Kidney epithelial cell (primary cell): ENCODE measurements around the gene KDM7A. TPM values are rescaled to one million over a fixed set of nuclear protein-coding genes. Genes with fewer than 3 reads are reported as not detected.

ENCODE experiments used
- DNase-seq: peaks from one replicate; pipeline ENCODE4 v3.0.0-alpha.2; 2010; ENCODE audit warnings: low read depth
- H3K27me3 ChIP-seq: 2 replicates; pipeline ENCODE4 v1.6.0; 2011; ENCODE audit warnings: low read length; ENCODE audit not compliant: control insufficient read depth, insufficient read depth
- H3K36me3 ChIP-seq: 2 replicates; pipeline ENCODE4 v1.5.1; 2011; ENCODE audit warnings: low read length; ENCODE audit not compliant: control insufficient read depth, insufficient read depth
- H3K4me3 ChIP-seq: 2 replicates; pipeline ENCODE4 v1.5.1; 2011; ENCODE audit warnings: low read depth, mild to moderate bottlenecking, control low read depth, low read length
- CTCF ChIP-seq: IDR thresholded peaks from 2 replicates; pipeline ENCODE4 v1.5.1; 2011; ENCODE audit warnings: mild to moderate bottlenecking, moderate library complexity, low read length, control low read depth, inconsistent platforms; ENCODE audit not compliant: insufficient read depth, poor library complexity, severe bottlenecking
- total RNA-seq: library from RNA; depleted of rRNA; stranded (reverse); fragments of >200 nt; gene quantifications from 2 replicates; pipeline ENCODE4 v1.2.3, GENCODE V29; 2015

KDM7A gene
- total RNA-seq, 1 donor from 2014 or later = 11.5 TPM

DNA sequence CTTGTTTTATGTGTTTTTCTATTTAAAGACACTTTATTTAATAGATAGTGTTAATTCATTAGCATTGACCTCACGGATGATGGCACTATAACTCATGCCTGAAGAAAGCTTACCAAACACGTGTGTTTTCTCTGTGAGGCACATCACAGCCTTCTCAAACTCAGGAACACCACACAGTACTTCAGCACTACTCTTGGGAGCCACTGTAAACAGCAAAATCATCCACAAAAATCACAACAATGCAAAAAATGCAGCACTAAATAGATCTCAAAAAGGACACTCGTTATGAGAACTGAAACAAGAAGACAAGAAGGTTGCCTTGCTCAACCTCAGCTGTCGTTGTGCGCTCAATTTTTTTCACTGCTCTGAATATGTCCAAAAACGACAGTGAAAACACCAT is 102.0 kb downstream of the KDM7A start:
- no peak for DNase-seq
- Histone ChIP-seq H3K36me3 (no peaks in the 10 kb centered on the region), H3K27me3 (no peaks in the 10 kb centered on the region), H3K4me3 (no peak overlapping the region)
- no peak for TF ChIP-seq CTCF

GRCh38 chr7:140070546-140070945 is 106.2 kb downstream of the KDM7A start:
- TF ChIP-seq CTCF = no peak
- H3K36me3 ChIP-seq = no peaks in the 10 kb centered on the region
- no peak for DNase-seq
- H3K4me3 ChIP-seq = no peak overlapping the region
- no peaks in the 10 kb centered on the region for H3K27me3 ChIP-seq

DNA sequence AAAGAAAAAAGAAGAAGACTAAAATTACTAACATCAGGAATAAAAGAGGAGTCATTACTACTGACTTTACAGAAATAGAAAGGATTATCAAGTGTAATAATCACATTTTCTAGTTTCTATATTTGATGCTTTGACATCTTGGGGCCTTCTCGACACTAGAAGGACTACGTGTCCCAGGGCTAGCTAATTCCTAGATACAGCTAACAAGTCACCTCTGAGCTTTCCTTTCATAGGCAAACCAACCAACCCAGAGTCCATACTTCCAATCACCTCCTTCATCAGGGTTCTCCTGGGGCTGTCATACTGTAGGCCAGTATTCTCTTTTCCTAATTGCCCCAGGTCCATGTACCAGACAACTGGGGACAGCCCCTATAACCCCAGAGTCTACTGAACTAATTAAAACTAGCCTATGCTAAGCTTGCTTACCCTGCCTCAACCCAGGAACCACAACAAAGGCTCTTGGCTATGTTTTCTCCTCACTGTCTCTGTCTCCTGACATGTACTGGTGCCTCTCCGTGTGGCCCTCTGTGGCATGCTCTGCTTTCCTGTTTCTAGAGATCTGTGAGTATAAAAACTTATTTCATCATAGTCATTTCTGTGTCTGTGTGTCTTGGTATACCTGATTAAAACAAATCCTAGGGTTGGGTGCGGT is 107.4 kb downstream of the KDM7A start:
- no peak overlapping the region for H3K4me3 ChIP-seq
- DNase-seq = no peak
- no peaks in the 10 kb centered on the region for H3K36me3 ChIP-seq
- TF ChIP-seq CTCF = no peak
- no peaks in the 10 kb centered on the region for H3K27me3 ChIP-seq

- no peak for TF ChIP-seq CTCF
- DNase-seq = no peak
- no peaks in the 10 kb centered on the region for H3K36me3 ChIP-seq
- no peaks in the 10 kb centered on the region for H3K27me3 ChIP-seq
- H3K4me3 ChIP-seq = no peak overlapping the region
Measured at GRCh38 chr7:140068033-140068432, 108.8 kb downstream of the KDM7A start.

DNA sequence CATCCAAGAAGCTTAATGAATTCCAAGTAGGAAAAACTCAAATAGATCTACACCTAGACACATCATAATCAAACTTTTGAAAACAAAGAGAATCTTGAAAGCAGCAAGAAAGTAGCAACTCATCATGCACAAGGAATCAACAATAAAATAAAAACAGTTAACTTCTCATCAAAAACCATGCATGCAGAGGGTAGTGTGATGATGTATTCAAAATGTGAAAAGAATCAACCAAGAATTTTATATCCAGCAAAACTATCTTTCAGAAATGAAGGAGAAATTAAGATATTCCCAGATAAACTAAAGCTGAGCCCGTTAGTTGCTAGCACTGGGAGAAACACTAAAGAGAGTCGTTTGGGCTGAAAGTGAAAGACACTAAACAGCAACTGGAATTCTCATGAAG is 109.7 kb downstream of the KDM7A start:
- H3K36me3 ChIP-seq = no peaks in the 10 kb centered on the region
- DNase-seq = no peak

More for the DNA sequence above, 109.7 kb downstream of the KDM7A start:
- TF ChIP-seq CTCF = no peak
- H3K27me3 ChIP-seq = no peaks in the 10 kb centered on the region
- H3K4me3 ChIP-seq = no peak overlapping the region
